MCF 10A (cell line): ENCODE results near the gene AIP. TPM values are rescaled to one million over a fixed set of nuclear protein-coding genes. Genes with fewer than 3 reads are reported as not detected.

Source experiments
- BruUV-seq: library from RNA; stranded (reverse); fragments of 400-500 nt; replicated peaks from 2 replicates; lab custom pipeline; 2021; lab: Mats Ljungman, UMichigan
- CTCF ChIA-PET: fragments of 300-600 bp; sonication (Branson Sonifier 250); formaldehyde crosslinking; extraction: SDS; loops from one replicate; lab custom pipeline; 2021; ENCODE audit warnings: antibody characterized with exemption, inconsistent platforms; lab: Yijun Ruan, JAX
- POLR2A ChIA-PET: fragments of 300-600, 350-650 bp; sonication (Branson Sonifier 250); formaldehyde crosslinking; extraction: SDS; loops from one replicate; lab custom pipeline; 2020; ENCODE audit warnings: antibody characterized with exemption, inconsistent platforms; lab: Yijun Ruan, JAX
- DNase-seq: peaks from one replicate; pipeline ENCODE4 v3.0.0-alpha.2; 2018; ENCODE audit not compliant: unreplicated experiment
- H3K27ac Mint-ChIP-seq: one replicate; pipeline ENCODE4 v1.8.0; 2022; ENCODE audit warnings: mild to moderate bottlenecking, low read depth, mixed read lengths; ENCODE audit not compliant: unreplicated experiment
- H3K27me3 Mint-ChIP-seq: one replicate; pipeline ENCODE4 v1.8.0; 2022; ENCODE audit warnings: mixed read lengths; ENCODE audit not compliant: insufficient read depth, unreplicated experiment
- H3K36me3 Mint-ChIP-seq: one replicate; pipeline ENCODE4 v1.8.0; 2022; ENCODE audit warnings: mild to moderate bottlenecking, moderate library complexity, mixed read lengths; ENCODE audit not compliant: insufficient read depth, unreplicated experiment
- H3K4me1 Mint-ChIP-seq: one replicate; pipeline ENCODE4 v1.8.0; 2022; ENCODE audit warnings: mixed read lengths; ENCODE audit not compliant: insufficient read depth, unreplicated experiment
- H3K4me3 Mint-ChIP-seq: one replicate; pipeline ENCODE4 v1.8.0; 2022; ENCODE audit warnings: mild to moderate bottlenecking, moderate library complexity, mixed read lengths; ENCODE audit not compliant: unreplicated experiment
- H3K9me3 Mint-ChIP-seq: one replicate; pipeline ENCODE4 v1.8.0; 2022; ENCODE audit warnings: mixed read lengths; ENCODE audit not compliant: unreplicated experiment
- intact Hi-C: fragments of 100-400 bp; cut with micrococcal nuclease; formaldehyde crosslinking; loops from 2 replicates; pipeline ENCODE4 v1.14.1; 2022
- total RNA-seq: library from RNA; stranded (reverse); gene quantifications from 2 replicates; pipeline ENCODE4 v1.2.3, GENCODE V29; 2022
- TF ChIP-seq, protein P1 (sequence below): fragments of 200-600 bp; IDR thresholded peaks from one replicate; pipeline ENCODE4 v1.8.0; 2022; ENCODE audit warnings: antibody characterized with exemption, mild to moderate bottlenecking; ENCODE audit not compliant: unreplicated experiment

AIP gene
- total RNA-seq, 1 experiment from 2014 or later: 30.5 TPM

DNA sequence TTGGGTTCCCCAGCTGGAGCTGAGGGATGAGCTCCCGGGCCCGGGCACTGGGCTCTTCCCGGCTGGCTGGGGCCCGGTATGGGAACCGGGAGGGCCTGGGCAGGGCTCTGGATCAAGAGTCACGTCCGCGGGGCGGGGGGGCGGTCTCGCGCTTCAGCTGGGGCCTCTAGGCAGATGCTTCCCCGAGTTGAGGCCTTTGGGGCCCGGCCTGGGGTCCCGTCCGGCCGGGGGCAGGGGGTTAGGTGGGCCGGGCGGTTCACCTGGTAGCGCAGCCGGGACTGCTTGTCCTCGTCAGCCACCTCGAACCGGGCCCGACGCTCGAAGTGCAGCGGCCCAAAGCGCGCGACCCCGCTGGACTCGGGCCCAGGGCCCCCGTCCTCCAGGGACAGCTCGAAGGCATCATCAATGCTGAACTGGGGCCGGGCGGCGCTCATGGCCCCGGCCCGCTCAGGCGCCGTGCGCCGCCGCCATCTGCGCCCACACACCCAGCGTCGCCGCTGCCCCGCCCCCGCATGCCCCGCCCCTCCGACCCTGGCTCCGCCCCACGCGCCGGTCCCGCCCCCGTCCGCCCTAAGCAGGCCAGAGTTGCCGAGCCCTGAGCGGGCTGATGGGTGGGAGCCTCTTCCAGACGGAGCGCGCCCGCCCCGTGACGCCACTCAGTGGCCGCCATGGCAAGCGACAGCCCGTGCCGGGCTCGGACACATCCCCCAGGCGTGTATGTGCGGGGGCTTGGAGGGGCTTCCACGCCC lies 13.9 kb upstream of the AIP start, which contains the start of gene TMEM134:
TSS of gene TMEM134 (minus strand) at position 493 of the 749 bp plus-strand sequence. CDS start at position 434, 59 bp downstream.
- peaks cover 16% of the 10 kb centered on the region for H3K4me1 Mint-ChIP-seq
- intact Hi-C loops: loop anchor here (1.0 kb wide), 2 partner anchors 37 to 68 kb away; partner anchors contain the start of gene PPP1CA
- peaks cover 14% of the 10 kb centered on the region for H3K36me3 Mint-ChIP-seq
- H3K27me3 Mint-ChIP-seq: no peaks in the 10 kb centered on the region
- ChIA-PET CTCF (interaction anchor here (0.6 to 1.9 kb wide), 13 partner anchors 8 to 238 kb away, joined by 3 to 8 read pairs (median 3); partner anchors contain the start of genes PPP1CA and RPS6KB2), POLR2A (interaction anchor here (0.6 to 3.2 kb wide), 30 partner anchors 8 to 338 kb away, joined by 3 to 48 read pairs (median 4); partner anchors contain the start of genes AIP, CDK2AP2, CLCF1 and CORO1B)
- H3K4me3 Mint-ChIP-seq: peak within 1 kb of the TSS; percentile 95
- TF ChIP-seq, protein P1, sequence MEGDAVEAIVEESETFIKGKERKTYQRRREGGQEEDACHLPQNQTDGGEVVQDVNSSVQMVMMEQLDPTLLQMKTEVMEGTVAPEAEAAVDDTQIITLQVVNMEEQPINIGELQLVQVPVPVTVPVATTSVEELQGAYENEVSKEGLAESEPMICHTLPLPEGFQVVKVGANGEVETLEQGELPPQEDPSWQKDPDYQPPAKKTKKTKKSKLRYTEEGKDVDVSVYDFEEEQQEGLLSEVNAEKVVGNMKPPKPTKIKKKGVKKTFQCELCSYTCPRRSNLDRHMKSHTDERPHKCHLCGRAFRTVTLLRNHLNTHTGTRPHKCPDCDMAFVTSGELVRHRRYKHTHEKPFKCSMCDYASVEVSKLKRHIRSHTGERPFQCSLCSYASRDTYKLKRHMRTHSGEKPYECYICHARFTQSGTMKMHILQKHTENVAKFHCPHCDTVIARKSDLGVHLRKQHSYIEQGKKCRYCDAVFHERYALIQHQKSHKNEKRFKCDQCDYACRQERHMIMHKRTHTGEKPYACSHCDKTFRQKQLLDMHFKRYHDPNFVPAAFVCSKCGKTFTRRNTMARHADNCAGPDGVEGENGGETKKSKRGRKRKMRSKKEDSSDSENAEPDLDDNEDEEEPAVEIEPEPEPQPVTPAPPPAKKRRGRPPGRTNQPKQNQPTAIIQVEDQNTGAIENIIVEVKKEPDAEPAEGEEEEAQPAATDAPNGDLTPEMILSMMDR: peak; percentile 19
- no peaks in the 10 kb centered on the region for H3K9me3 Mint-ChIP-seq
- H3K27ac Mint-ChIP-seq: peak within 1 kb of the TSS; percentile 79
- BruUV-seq: no TSS peak
- DNase-seq: peak; percentile 88

DNA sequence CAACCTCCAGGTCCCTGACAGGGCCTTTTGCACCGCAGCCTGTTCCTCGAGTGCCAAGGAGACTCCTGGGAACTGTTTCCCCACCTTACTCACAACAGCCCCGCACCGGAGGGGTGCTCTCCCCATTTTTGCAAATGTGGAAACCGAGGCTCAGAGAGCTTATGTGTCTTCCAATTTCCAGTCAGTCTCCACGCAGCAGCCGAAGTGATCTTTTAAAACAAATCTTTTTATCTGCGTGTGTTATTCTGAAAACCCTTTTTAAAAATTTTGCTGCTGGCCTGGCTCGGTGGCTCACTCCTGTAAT lies 13.4 kb upstream of the AIP start:
- peak overlapping the region; percentile 95 for H3K4me3 Mint-ChIP-seq
- no peak overlapping the region for H3K27ac Mint-ChIP-seq
- no peaks in the 10 kb centered on the region for H3K27me3 Mint-ChIP-seq
- ChIA-PET CTCF (interaction anchor here (0.6 to 1.2 kb wide), 8 partner anchors 16 to 239 kb away, joined by 3 to 8 read pairs (median 3); partner anchors contain the start of genes PITPNM1 and PPP1CA), POLR2A (interaction anchor here (0.6 to 3.2 kb wide), 12 partner anchors 12 to 338 kb away, joined by 3 to 48 read pairs (median 4); partner anchors contain the start of genes AIP, CORO1B, GSTP1 and PITPNM1)
- no TSS peak for BruUV-seq
- peaks cover 13% of the 10 kb centered on the region for H3K4me1 Mint-ChIP-seq
- H3K36me3 Mint-ChIP-seq: peaks cover 10% of the 10 kb centered on the region
- TF ChIP-seq, protein P1: no peak
- no peak for DNase-seq
- H3K9me3 Mint-ChIP-seq: no peaks in the 10 kb centered on the region
- intact Hi-C loops: loop anchor here (1.0 kb wide), 2 partner anchors 37 to 68 kb away; partner anchors contain the start of gene PPP1CA

DNA sequence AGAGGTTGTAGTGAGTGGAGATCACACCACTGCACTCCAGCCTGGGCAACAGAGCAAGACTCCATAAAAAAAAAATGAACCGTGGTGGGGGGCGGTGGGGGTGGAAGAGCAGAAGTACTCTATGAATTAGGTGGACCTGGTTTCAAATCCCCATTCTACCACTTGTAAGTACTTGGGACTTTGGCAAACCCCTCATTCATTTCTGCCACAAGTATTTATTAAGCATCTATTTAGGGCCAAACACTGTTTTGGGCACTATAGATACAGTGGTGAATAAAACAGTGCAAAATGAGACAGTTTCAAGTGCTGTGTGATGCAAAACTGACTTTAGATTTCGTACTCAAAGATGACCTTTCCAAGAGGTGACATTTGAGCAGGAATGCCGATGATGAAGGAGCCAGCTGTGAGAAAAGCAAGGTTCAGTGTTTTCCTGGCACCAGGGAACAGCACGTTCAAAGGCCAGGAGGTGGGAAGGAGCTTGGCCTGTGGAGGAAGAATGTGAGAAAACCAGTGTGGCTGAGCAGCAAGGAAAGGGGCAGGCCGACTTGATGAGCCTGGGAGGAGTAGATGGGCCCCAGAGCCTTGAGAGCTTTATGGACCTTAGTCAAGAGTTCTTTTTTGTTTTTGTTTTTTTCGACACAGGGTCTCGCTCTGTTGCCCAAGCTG lies 12.4 kb upstream of the AIP start:
- TF ChIP-seq, protein P1: no peak
- intact Hi-C loops: no loop called here
- BruUV-seq: no TSS peak
- H3K4me3 Mint-ChIP-seq: peak overlapping the region; percentile 95
- peaks cover 8% of the 10 kb centered on the region for H3K4me1 Mint-ChIP-seq
- H3K27ac Mint-ChIP-seq: no peak overlapping the region
- no peaks in the 10 kb centered on the region for H3K27me3 Mint-ChIP-seq
- CTCF ChIA-PET: interaction anchor here (0.6 to 1.2 kb wide), 4 partner anchors 30 to 114 kb away, joined by 3 to 8 read pairs (median 4); partner anchors contain the start of genes PITPNM1 and PPP1CA
- POLR2A ChIA-PET: interaction anchor here (0.7 to 1.9 kb wide), 3 partner anchors 13 to 35 kb away, joined by 3 to 9 read pairs (median 3); partner anchors contain the start of genes AIP and PITPNM1
- DNase-seq: no peak
- peaks cover 10% of the 10 kb centered on the region for H3K36me3 Mint-ChIP-seq
- no peaks in the 10 kb centered on the region for H3K9me3 Mint-ChIP-seq
